RPMI8226 (cell line): ENCODE measurements around the gene ZNF541.

Experiments used
- DNase-seq: peaks from one replicate; pipeline ENCODE4 v3.0.0-alpha.2; 2015

ZNF541 gene, protein sequence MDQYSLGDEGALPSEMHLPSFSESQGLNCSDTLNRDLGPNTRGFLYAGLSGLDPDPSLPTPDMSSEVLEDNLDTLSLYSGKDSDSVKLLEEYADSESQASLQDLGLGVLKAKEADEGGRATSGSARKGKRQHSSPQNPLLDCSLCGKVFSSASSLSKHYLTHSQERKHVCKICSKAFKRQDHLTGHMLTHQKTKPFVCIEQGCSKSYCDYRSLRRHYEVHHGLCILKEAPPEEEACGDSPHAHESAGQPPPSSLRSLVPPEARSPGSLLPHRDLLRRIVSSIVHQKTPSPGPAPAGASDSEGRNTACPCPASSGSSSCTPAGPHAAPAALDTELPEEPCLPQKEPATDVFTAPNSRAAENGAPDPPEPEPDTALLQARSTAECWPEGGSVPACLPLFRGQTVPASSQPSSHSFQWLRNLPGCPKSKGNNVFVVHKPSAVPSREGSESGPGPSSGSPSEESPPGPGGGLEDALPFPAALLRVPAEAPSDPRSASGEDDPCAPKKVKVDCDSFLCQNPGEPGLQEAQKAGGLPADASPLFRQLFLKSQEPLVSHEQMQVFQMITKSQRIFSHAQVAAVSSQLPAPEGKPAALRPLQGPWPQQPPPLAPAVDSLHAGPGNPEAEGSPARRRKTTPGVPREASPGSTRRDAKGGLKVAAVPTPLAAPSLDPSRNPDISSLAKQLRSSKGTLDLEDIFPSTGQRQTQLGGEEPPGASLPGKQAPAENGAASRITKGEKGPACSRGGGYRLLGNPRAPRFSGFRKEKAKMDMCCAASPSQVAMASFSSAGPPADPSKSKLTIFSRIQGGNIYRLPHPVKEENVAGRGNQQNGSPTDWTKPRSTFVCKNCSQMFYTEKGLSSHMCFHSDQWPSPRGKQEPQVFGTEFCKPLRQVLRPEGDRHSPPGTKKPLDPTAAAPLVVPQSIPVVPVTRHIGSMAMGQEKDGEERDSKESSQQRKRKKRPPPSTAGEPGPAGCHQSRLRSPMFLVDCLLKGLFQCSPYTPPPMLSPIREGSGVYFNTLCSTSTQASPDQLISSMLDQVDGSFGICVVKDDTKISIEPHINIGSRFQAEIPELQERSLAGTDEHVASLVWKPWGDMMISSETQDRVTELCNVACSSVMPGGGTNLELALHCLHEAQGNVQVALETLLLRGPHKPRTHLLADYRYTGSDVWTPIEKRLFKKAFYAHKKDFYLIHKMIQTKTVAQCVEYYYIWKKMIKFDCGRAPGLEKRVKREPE (N-terminal part only)

DNA sequence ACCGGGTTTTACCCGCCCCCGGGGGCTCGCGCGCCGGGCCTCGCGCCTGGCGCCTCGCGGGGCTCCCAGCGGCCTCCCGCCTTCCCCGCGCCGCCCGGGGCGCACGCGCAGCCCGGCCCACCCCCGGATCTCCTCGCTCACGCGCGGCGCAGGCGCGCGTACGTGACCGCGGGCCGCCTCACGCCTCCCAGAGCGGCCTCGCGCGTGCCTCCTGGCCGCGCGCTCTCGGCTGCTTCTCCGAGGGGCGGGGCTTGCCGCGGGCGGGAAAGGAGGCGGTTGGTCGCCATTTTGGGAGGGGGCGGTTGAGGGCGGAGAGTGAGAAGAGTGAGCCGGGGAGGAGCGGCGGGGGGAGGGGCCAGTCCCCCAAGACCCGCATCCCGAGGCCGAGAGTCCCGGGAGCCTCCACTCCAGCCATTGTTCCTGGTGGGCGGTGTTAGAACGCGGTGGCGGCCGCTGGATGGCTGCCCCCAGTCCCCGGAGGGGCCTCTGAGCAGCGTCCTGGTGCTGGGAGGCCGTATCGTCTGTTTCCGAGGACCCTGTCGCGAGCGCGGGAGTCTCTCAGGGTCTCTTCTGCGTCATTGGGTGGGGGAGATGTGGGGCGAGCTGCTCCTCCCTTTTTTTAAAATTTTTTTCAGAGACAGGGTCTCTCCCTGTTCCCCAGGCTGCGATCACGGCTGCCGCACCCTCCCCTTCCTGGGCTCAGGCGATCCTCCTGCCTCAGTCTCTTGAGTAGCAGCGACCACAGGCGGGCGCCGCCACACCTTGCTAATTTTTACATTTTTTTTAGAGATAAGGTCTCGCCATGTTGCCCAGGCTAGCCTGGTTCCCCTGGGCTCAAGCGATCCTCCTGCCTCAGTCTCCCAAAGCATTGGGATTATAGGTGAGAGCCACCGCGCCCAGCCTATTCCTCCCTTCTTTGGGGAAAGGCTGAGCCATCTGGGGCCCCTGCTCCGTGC lies at the start of gene ZNF541:
ZNF541 (minus strand) TSS at position 78 of the 956 bp plus-strand sequence. CDS start 17,292 bp downstream, outside the sequence.
- no peak for DNase-seq

DNA sequence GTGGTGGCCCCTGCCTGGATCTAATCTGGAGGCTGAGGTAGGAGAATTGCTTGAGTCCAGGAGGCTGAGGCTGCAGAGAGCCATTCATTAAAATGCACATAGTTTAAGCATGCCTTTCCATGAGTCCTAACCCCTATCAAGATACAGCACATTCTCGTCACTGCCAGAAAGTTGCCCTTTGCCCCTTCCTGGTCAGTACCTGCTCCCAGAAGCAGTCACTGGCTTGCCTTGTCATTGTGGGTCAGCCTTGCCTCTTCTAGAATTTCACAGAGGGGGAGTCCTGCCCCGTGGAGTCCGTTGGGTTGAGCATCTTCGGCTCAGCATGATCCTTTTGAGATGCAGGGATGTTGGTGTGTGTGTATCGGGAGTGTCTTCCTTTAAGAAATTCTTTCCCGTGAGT lies 46.8 kb upstream of the ZNF541 start:
- no peak for DNase-seq

DNA sequence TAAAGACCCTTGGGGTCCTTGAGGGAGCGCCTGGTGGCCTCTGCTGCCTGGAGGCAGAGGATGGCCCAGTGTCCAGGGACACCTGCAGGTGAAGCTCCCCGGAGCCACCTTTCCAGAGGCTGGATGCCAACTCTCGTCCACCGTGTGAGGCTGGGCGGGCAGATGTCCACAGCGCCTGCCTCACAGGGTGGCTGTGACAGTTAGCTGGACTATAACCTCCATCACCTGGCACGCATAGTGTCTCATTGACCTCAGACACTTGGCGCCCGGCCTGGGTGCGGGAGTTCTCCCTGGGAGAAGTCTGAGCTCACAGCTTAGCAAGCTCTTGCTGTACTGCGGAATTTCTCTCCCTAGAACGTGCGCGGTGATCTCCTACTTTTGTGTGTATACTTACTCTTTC lies 45.8 kb upstream of the ZNF541 start:
- DNase-seq = no peak

DNA sequence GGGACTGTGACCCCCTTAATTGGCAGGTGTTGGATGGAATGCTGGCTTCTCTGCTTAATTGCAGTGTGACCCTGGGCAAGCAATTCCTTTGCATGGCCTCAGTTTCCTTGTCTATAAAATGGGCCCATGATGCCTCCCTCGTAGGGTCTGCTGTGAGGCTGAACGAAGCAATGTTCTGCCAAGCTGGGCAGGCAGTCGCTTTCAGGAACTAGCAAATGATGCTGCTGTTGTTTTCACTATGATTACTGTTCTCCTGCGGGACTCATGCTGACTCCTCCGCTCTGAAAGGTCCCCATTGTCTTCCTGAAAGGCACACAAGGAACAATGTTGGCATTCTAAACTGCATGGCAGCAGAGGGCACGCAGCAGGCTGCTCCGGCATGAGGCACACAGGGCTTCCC lies 42.8 kb upstream of the ZNF541 start:
- no peak for DNase-seq

DNA sequence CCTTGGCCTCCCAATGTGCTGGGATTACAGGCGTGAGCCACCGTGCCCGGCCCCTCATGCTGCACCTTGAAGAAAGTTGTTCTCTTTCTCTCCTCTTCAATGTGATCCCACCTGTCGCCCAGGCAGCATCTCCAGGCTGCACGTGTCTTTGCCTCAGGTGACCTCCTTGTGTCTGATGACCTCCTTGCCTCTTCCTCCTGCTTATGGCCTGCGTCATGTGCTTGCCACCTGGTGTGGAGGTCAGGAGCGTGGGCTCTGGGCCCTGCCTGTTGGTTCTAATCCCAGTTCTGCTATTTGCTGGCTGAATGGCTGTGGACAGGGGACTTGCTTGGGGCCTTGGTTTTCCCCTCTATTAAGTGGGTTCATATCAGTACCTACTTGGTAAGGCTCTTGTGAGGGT lies 42.3 kb upstream of the ZNF541 start:
- DNase-seq = no peak

DNA sequence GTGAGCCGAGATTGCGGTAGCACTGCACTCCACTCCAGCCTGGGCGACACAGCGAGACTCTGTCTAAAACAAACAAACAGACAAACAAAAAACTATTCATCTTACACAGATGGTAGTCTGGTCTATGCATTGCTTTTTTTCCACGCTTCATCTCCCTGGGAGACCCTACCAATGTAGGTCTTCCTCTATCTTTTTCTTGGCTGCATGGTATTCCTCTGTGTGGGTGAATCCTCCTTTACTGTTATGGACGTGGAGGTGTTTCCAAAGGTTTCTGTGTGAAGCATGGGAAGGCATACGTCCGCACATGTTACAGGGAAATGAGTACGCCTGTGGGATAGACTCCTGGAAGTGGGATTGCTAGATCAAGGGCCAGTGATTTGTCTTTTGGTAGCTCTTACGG lies 41.6 kb upstream of the ZNF541 start:
- DNase-seq = no peak

DNA sequence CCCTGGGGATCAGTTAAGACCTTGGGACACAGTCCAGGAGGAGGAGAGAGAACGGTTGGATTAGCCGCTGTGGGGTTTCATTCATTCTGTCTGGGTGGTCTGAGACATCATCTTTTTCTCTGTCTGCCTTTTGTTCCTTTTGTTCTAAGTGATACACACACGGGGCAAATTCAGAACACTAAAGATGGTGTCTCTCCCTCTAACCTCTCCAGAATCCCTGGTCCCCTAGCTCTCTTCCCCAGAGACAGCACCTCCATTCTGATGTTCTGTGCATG lies 41.0 kb upstream of the ZNF541 start:
- DNase-seq = no peak

DNA sequence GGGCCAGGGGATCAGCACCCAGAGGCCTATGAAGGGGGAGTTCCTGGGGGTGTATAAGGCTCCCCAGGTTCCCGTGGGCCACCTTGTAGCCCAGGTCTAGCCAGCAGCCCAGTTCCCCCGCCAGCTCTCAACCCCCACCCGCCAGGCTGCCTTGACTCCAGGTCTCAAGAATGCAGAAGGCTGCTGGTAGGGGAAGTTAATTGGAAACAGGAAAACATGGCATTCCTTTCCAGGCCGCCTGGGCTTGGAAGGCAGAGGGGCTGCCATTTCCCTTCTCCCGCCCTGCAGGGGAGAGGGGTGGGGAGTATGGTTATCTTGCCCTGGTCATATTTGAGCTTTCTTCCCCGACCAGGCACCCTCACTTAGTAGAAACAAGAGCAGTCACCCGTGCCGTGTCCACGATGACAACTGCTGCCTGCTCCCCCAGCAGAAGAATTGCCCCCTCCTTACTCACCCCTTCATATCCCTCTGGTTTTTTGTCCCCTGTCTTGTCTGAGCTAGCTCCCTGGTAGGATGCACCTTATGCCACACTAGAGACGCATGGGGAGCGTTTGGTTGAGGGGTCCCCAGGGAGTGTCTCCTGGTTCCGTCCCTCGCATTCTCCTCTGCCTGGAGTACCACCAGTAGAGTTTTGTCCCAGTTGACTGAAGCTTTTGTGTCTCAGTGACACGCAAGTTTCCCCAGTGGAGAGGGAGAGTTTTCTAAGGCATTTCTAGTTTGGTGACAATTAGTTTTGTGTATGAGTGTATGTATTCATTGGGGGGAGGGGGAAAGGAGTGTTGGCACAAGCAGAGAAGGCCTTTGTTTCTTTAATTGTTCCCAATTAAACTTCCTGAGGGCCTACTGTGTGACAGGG lies 40.4 kb upstream of the ZNF541 start:
- no peak for DNase-seq

DNA sequence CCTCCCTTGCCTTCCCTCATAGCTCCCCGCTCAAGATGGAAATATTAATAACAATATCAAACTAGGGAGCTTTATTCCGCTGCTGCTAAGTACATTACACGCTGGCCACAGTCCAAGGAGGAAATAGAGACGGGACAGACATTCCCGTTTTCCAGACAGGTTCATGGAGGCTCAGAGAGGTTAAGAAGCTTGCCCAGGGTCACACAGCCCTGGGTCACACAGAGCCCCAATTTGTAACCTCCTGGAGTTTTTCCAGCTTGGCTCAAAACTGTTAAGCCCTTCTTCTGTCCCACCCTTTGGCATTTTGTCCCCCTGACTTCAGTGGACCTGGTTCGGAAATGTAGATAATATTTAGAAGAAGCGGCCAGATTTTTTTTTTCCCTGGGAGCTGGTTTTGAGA lies 38.0 kb upstream of the ZNF541 start:
- DNase-seq = no peak

DNA sequence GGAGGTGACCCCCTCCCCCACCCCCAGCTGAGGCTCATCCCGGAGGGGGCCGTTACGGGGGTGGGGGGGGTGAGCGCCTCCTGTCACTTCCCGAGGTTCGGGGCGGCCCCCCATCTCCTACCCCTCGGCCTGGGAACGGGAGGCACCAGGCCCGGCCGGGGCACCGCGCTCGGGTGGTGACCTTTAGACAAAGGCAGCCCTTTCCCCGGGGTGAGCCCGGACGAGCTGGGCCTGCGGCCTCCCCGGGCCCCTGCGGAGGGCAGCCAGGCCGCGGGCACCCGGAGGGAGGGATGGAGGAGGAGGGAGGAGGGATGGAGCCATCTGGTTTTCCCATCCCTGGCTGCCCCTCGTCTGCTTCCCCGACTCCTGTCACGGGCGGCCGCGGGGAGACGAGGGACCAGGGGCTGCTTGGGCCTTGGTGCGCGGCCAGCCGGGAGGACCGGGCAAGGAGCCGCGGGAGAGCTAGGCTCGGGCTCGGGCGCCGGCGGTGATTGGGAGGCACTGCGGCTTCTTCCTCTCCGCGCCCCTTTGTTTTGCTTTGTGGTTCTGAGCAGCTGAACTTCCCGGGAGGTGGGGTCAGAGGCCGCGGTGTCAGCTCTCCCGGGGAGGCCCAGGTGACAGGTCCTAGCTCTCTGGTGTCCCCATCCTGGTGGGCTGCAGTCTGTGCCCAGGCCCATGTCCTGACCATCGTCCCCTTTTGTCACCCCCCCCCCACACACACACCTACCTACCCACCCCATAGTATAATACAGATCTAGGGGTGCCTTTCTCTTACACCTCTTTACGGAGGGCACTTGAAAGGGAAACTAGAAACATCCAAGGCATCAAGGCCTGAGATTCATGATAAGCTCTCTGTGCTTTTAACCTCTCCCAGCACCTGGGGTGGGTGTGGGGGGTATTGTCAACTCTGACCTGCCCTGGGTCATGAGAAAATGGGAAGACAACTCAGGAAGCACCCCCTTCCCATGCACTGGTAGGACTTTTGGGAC lies 37.3 kb upstream of the ZNF541 start:
- DNase-seq = peak; percentile 50

DNA sequence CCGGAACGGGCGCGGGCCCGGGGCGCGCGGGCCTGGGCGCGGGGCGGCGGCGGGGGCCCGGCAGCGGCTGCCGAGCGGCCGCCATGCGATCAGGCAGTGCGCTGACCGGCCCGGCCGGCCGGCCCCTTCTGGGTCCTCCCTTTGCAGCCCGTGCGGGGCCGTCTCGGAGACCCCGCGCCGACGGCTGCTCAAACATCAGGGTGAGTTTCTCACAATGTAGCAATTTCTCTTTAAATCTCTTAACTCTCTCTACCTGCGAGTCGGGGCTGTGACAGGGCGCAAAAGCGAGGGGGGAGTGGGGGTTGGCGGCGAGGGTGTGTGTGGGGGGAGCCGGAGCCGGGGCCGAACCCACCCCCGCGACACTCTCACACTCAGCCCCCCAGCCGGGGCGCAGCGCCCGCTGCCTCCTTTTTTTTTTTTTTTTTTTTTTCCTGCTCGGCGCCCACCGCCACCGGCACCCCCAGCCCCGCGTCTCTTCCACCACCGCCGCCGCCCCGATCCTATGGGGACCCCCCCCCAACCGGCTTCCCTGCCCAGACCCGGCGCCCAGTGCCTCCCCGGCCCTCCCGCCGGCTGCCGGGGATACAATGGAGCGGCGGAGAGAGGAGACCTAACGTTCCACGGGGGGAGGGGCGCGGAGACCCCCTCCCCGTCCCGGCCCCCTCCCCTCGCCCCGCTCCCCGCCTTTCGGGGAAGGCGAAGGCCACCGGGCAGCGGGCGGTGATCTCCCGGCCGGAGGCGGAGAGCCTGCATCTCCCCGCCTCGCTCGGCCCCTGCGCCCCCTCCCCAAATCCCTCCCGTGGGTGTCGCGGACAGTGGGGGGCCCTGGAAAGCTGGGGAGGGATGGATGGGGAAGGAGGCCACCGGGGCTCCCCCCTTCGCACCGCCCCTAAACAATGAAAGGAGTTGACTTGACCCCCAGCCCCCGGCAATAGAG lies 36.3 kb upstream of the ZNF541 start, which contains the start of gene BICRA:
BICRA (plus strand) TSS at position 166 of the 937 bp plus-strand sequence. CDS start 64,441 bp downstream, outside the sequence.
- DNase-seq = peak; percentile 88

DNA sequence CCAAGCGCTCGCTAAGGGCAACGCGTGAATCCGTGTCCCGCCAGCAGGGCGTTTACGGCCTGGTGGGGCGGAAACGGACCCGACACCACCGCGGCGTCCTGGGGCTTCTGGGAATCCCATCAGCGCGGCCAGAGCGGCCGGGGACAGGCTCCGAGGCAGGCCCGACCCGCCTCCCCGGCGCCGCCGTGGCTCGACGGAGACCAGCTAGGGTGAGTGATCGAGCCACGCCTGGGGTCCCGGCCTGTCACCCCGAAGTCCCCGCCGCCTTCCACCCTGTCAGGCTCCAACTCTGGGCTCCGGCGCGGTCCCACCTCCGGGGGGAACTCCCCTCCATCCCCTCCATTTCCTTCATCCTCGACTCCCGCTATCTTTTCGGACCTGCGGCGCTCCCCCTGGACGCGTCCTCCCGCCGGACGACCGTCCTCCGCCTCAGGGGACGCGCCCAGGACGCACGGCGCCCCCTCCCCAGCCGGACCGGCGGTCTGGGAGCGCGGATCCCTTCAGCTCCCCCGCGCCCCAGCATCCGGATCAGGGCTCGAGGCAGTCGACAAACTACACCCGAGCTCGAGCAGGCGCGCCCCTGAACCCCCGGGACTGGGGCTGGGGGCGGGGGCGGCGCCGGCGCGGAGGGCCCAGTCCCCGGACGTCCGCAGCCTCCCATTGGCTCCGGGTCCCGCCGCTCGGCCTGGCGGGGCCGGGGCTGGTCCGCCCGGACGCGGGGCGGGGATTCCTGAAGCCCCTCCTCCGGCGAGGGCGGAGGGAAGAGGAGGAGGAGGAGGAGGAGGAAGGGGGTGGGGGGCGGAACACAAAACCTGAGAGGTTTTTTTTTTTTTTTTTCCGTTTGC lies 35.3 kb upstream of the ZNF541 start:
- DNase-seq = peak; percentile 92

DNA sequence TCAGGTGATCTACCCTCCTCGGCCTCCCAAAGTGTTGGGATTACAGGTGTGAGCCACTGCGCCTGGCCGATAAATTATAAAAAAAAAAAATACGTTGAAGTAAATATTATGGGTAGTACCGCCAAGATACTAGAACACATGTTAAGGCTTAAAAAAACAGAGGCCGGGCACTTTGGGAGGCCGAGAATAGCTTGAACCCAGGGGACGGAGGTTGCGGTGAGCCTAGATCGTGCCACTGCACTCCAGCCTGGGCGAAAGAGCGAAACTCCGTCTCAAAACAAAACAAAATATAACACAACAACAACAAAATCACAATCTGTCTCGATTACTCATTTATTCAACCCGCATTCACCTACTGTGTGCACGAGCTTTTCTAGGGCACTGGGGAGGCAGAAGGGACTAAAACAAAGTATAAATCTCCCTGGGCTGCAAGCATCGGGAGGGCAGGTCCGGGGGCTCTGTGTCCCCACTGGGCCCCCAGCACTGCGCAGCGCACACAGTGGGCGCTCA lies 34.7 kb upstream of the ZNF541 start:
- DNase-seq = no peak

DNA sequence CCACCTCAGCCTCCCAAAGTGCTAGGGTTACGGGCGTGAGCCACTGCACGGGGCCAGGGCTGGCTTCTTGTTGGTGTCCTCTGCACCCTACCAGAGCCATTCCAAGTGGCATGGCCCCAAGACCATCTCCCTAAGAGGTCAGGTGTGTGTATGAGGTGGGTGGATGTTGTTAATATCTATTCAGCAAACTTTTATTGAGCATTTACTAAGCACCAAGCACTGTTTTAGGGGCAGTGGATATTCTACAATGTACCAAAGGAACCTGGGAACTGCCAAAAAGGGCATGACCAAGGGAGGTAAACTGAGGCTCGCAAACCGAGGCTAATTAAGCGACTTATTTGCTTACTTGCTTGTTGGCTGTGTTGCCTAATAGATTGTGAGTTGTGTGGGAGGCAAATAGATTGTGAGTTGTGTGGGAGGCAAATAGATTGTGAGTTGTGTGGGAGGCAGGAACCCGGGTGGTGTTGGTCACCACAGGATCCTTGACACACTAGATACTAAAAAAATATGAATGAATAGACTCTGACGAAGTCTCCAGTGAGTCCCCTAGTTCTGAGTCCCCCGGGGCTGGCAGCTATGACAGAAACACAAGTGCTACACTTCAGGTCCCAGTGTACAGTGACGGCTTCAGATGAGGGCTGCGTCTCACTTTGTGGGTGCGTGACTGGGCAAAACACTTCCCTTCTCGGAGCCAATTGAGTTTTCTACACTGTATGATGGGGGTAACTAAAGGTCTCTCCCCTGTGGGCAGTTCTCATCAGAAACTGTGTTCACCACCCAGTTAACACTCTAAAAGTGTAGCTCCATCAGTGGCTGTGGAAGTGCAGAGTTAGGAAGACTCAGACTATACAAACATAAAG lies 31.0 kb upstream of the ZNF541 start:
- DNase-seq = no peak

DNA sequence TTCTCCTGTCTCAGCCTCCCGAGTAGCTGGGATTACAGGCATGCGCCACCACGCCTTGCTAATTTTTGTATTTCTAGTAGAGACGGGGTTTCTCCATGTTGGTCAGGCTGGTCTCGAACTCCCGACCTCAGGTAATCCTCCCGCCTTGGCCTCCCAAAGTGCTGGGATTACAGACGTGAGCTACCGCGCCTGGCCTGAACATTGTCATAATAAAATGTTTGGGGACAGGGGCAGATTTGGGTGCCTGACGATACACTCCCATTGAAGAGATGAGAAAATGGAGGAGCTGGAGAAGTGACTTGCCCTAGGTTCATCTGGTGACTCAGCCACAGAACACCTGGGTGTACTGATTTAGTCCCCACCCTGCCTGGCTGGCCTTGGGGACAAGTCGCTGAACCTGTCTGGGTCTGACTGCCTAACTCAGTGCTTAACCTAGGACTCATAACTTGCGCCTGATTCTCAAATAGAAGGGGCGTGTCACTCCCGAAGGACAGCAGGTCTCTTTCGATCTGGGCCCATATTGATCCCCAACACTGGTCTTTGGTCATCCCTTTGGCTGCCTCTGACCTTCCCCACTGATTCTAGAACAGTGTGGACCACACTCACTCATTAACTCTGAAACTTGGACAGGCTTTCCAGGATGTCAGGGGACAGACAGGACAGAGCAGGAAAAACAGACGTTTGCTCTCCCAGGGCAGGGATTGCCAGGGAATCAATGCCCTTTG lies 28.4 kb upstream of the ZNF541 start:
- DNase-seq = peak; percentile 7
